Fibroblast of pulmonary artery (primary cell): ENCODE results near the gene SOAT1.
A peak's percentile ranks its signal among the peaks of the same experiment; 100 is the strongest.

Experiments used
- DNase-seq: peaks from one replicate; pipeline ENCODE4 v3.0.0-alpha.2; 2010; ENCODE audit warnings: low read depth
- H3K4me3 ChIP-seq: replicated peaks from 2 replicates; pipeline ENCODE4 v1.5.1; 2011; ENCODE audit warnings: low read depth, mild to moderate bottlenecking, control low read depth, low read length, moderate library complexity
- CTCF ChIP-seq: IDR thresholded peaks from 2 replicates; pipeline ENCODE4 v1.5.1; 2011; ENCODE audit warnings: mild to moderate bottlenecking, control low read depth, low read length, inconsistent platforms; ENCODE audit errors: missing control alignments

Gene SOAT1

GRCh38 chr1:179303200-179303785 lies 9.7 kb downstream of the SOAT1 start:
- no peak for TF ChIP-seq CTCF
- no peak overlapping the region for H3K4me3 ChIP-seq
- DNase-seq, result no peak

GRCh38 chr1:179305450-179305849 lies 11.9 kb downstream of the SOAT1 start:
- no peak for DNase-seq
- no peak overlapping the region for H3K4me3 ChIP-seq
- no peak for TF ChIP-seq CTCF

- peak; percentile 63 for DNase-seq
- TF ChIP-seq CTCF, result no peak
- H3K4me3 ChIP-seq, result no peak overlapping the region
These were observed 16.7 kb downstream of the SOAT1 start for GRCh38 chr1:179310291-179310690.

- no peak overlapping the region for H3K4me3 ChIP-seq
- no peak for TF ChIP-seq CTCF
- peak; percentile 57 for DNase-seq
These were observed 17.1 kb downstream of the SOAT1 start for GRCh38 chr1:179310721-179311120.

- TF ChIP-seq CTCF, result no peak
- H3K4me3 ChIP-seq, result no peak overlapping the region
- DNase-seq, result no peak
These were observed 17.6 kb downstream of the SOAT1 start for GRCh38 chr1:179311149-179311700.

GRCh38 chr1:179313004-179313403 lies 19.4 kb downstream of the SOAT1 start:
- no peak overlapping the region for H3K4me3 ChIP-seq
- DNase-seq, result no peak
- no peak for TF ChIP-seq CTCF

- peak; percentile 31 for DNase-seq
- no peak for TF ChIP-seq CTCF
- H3K4me3 ChIP-seq, result no peak overlapping the region
These were observed 21.3 kb downstream of the SOAT1 start for GRCh38 chr1:179314928-179315327.
